Suprapubic skin (tissue), 4 donors: Measurements from ENCODE around the gene DBNDD1. TPM values are rescaled to one million over a fixed set of nuclear protein-coding genes. Genes with fewer than 3 reads are reported as not detected.
"Not testable (repeated sequence)": the region's sequence is repeated elsewhere in the genome, so short reads cannot be mapped to it uniquely, and the experiment has no call there.

ENCODE experiments used
- DNase-seq, 2 donors: peaks; one replicate each; pipeline ENCODE4 v3.0.0-alpha.2; 2019; ENCODE audit warnings: low spot score in 2 of 2
- H3K27ac ChIP-seq: fragments of 200-600 bp; sonication (generic); one replicate; pipeline ENCODE4 v1.5.1; 2019
- H3K27me3 ChIP-seq: fragments of 200-600 bp; sonication (generic); one replicate; pipeline ENCODE4 v1.5.1; 2019
- H3K36me3 ChIP-seq: fragments of 200-600 bp; sonication (generic); one replicate; pipeline ENCODE4 v1.5.1; 2019
- H3K4me1 ChIP-seq: fragments of 200-600 bp; sonication (generic); one replicate; pipeline ENCODE4 v1.5.1; 2019
- H3K4me3 ChIP-seq: fragments of 200-600 bp; sonication (generic); one replicate; pipeline ENCODE4 v1.5.1; 2019; ENCODE audit warnings: mild to moderate bottlenecking
- H3K9me3 ChIP-seq: fragments of 200-600 bp; sonication (generic); one replicate; pipeline ENCODE4 v1.5.1; 2019
- EP300 ChIP-seq: sonication (generic); formaldehyde crosslinking; IDR thresholded peaks from one replicate; pipeline ENCODE4 v1.6.1; 2017; ENCODE audit warnings: antibody characterized with exemption
- POLR2A ChIP-seq, 2 donors: fragments of 450-650 bp; IDR thresholded peaks; one replicate each; pipeline ENCODE4 v1.6.1; 2017; ENCODE audit warnings: antibody characterized with exemption in 2 of 2, mild to moderate bottlenecking in 2 of 2, moderate library complexity in 2 of 2
- POLR2AphosphoS5 ChIP-seq, 3 donors: sonication (generic); formaldehyde crosslinking; IDR thresholded peaks; one replicate each; pipeline ENCODE4 v1.6.1; 2017; ENCODE audit warnings: antibody characterized with exemption in 3 of 3
- WGBS: methylation state at CpG from one replicate; pipeline ENCODE4 v1.1.5; 2018; 5-methylcytosine and 5-hydroxymethylcytosine counted together
- total RNA-seq, 4 donors: library from RNA; depleted of rRNA; stranded (reverse); fragments of >200 nt; gene quantifications; one replicate each; pipeline ENCODE4 v1.1.0, GENCODE V29; 2016
- TF ChIP-seq, protein P1 (sequence below), 2 donors: fragments of 200-600 bp in 1 of 2; fragments of 450-650 bp in 1 of 2; sonication (generic) in 1 of 2; IDR thresholded peaks; one replicate each; pipeline ENCODE4 v1.5.1; 2016 to 2019; ENCODE audit warnings: antibody characterized with exemption in 2 of 2, mild to moderate bottlenecking in 1 of 2, moderate library complexity in 1 of 2

The DBNDD1 gene, protein sequence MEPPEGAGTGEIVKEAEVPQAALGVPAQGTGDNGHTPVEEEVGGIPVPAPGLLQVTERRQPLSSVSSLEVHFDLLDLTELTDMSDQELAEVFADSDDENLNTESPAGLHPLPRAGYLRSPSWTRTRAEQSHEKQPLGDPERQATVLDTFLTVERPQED
- total RNA-seq = 1 to 10 TPM; 1.2 to 7.5 (median 4.5) TPM

DNA sequence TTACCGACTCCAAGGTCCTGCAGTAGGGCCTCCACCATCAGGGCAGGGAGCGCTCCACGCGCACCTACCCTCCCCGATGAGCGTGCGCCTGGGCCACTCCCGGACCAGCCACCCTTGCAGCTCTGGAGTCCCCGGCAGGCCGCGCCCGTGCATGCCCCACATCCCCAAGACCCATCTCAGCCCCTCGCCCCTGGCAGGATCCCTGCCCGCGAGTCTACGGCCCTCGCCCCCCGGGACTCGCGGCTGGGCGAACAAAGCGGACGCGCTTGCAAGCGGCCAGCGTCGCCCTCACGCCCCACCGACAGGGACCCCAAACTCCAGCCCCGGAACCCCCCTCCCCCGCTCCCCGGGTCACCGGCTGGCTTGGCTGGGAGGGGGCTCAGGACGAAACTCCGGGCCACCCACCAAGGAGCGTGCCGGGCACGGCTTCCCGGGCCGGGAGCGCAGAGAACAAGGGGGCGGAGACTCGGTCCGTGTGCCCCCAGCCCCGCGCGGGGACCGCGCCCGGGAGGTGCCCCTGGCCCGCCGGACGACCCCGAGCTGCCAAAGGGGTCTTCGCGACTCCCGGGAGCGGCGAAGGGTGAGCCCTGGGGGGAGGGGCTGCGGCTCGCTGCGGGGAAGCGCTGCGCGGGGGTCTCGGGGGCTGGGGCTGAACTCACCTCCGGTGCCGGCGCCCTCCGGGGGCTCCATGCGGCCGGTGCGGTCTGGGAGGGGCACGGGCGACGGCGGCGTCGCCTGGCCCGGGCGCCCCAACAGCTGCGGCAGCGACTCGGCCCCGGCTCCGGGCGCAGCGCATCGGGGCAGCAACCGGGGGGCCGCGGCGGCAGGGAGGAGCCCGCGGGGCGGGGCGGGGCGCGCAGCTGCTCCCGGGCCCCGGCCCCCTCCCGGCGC lies at the start of gene DBNDD1:
Gene DBNDD1, minus strand, starts transcription at position 805 of the 891 bp plus-strand sequence. Its CDS starts 115 bp downstream, at position 690.
- WGBS = 3% methylated on average over 25 of the region's 103 CpGs
- Histone ChIP-seq H3K36me3 (no peaks in the 10 kb centered on the region), H3K27me3 (no peaks in the 10 kb centered on the region), H3K9me3 (no peaks in the 10 kb centered on the region), H3K4me3 (peak within 1 kb of the TSS; percentile 81), H3K4me1 (peaks cover 32% of the 10 kb centered on the region), H3K27ac (peak within 1 kb of the TSS; percentile 34)
- no peak for DNase-seq
- TF ChIP-seq, protein P1, sequence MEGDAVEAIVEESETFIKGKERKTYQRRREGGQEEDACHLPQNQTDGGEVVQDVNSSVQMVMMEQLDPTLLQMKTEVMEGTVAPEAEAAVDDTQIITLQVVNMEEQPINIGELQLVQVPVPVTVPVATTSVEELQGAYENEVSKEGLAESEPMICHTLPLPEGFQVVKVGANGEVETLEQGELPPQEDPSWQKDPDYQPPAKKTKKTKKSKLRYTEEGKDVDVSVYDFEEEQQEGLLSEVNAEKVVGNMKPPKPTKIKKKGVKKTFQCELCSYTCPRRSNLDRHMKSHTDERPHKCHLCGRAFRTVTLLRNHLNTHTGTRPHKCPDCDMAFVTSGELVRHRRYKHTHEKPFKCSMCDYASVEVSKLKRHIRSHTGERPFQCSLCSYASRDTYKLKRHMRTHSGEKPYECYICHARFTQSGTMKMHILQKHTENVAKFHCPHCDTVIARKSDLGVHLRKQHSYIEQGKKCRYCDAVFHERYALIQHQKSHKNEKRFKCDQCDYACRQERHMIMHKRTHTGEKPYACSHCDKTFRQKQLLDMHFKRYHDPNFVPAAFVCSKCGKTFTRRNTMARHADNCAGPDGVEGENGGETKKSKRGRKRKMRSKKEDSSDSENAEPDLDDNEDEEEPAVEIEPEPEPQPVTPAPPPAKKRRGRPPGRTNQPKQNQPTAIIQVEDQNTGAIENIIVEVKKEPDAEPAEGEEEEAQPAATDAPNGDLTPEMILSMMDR (IDR thresholded peaks at IDR 0.05) = no peak

DNA sequence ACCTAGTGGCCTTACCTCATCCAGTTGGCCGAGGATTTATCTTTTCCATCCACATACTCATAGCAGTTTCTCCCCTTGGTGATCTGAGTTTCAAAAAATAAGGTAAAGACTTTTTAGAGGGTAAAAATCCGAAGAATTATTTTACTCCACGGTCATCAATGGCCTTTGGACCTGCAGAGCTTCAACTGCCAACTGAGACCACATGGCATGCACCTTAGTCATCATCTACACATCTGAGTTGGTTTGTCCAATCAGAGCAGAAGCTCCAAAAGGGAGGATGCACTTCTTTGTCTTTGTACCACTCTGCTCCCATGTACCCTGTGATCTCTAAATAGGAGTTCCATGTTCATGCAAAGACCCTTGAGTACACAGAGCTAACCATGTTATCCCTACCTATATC lies 42.2 kb upstream of the DBNDD1 start:
- no peak overlapping the region for H3K27ac ChIP-seq
- no peak for DNase-seq
- H3K36me3 ChIP-seq = no peaks in the 10 kb centered on the region
- 89% methylated on average over 3 of the region's 3 CpGs for WGBS
- H3K4me1 ChIP-seq = no peaks in the 10 kb centered on the region
- H3K9me3 ChIP-seq = no peaks in the 10 kb centered on the region
- TF ChIP-seq POLR2AphosphoS5 (IDR thresholded peaks at IDR 0.05) = no peak
- TF ChIP-seq, protein P1 (IDR thresholded peaks at IDR 0.05) = no peak
- TF ChIP-seq EP300 = no peak
- no peak for TF ChIP-seq POLR2A (IDR thresholded peaks at IDR 0.05)
- no peaks in the 10 kb centered on the region for H3K27me3 ChIP-seq
- H3K4me3 ChIP-seq = no peak overlapping the region

DNA sequence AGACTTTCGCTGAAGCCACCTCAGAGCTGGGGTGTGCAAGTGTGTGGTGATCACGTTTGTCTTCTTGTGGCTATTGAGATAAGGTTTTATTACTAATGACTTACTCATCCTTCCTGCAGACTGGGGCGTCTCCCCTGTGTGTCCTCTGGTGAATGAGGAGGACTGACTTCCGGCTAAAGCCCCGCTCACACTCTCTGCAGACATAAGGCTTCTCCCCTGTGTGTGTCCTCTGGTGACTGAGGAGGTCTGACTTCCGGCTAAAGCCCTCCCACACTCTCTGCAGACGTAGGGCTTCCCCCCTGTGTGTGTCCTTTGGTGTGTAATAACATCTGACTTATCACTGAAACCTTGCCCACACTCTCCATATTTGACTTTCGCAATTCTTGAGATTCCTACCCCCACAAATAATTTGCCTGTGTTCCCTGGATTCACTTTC lies 38.5 kb upstream of the DBNDD1 start:
- WGBS = 66% methylated on average over 7 of the region's 8 CpGs
- H3K4me3 ChIP-seq = no peak overlapping the region
- H3K27ac ChIP-seq = no peak overlapping the region
- DNase-seq = peak in 1 of 2 donors; percentile 32
- peaks cover 10% of the 10 kb centered on the region for H3K9me3 ChIP-seq
- TF ChIP-seq EP300 (no peak), POLR2A (IDR thresholded peaks at IDR 0.05) (no peak), POLR2AphosphoS5 (IDR thresholded peaks at IDR 0.05) (no peak)
- TF ChIP-seq, protein P1 (IDR thresholded peaks at IDR 0.05) = no peak
- no peaks in the 10 kb centered on the region for H3K27me3 ChIP-seq
- H3K4me1 ChIP-seq = no peaks in the 10 kb centered on the region
- no peaks in the 10 kb centered on the region for H3K36me3 ChIP-seq

DNA sequence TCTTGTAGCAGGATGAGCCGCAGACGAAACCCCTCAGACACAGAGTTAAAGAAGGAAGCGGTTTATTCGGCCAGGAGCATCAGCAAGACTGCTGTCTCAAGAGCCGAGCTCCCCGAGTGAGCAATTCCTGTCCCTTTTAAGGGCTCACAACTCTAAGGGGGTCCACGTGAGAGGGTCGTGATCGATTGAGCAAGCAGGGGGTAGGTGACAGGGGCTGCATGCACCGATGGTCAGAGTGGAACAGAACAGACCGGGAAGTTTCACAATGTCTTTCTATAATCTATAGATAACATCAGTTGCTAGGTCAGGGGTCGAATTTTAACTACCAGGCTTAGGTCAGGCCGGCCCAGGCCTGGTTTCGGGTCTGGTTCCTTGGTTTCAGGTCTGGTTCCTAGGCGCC lies 37.3 kb upstream of the DBNDD1 start:
- H3K4me3 ChIP-seq, H3K9me3 ChIP-seq, H3K36me3 ChIP-seq, H3K27me3 ChIP-seq, H3K27ac ChIP-seq, H3K4me1 ChIP-seq: not testable (repeated sequence)
- DNase-seq = peak in 1 of 2 donors; percentile 37
- 87% methylated on average over 15 of the region's 15 CpGs for WGBS

DNA sequence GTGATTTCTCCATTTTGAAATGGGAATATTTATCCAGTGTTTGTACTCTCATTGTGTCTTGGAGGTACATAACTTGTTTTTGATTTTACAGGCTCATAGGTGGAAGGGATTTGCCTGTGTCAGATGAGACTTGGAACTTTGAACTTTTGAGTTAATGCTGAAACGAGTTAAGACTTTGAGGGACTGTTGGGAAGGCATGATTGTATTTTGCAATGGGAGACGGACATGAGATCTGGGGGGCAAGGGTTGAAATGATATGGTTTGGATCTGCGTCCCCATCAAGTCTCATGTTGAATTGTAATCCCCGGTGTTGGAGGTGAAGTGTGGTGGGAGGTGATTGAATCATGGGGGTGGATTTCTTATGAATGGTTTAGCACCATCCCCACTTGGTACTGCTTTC lies 36.1 kb upstream of the DBNDD1 start:
- no peaks in the 10 kb centered on the region for H3K27me3 ChIP-seq
- peak in 1 of 2 donors; percentile 7 for DNase-seq
- no peak overlapping the region for H3K27ac ChIP-seq
- H3K9me3 ChIP-seq = peaks cover 10% of the 10 kb centered on the region
- H3K36me3 ChIP-seq = no peaks in the 10 kb centered on the region
- no peak overlapping the region for H3K4me3 ChIP-seq
- H3K4me1 ChIP-seq = no peaks in the 10 kb centered on the region
- 82% methylated on average over 4 of the region's 4 CpGs for WGBS
- TF ChIP-seq EP300 (no peak), POLR2A (IDR thresholded peaks at IDR 0.05) (no peak), POLR2AphosphoS5 (IDR thresholded peaks at IDR 0.05) (no peak)
- TF ChIP-seq, protein P1 (IDR thresholded peaks at IDR 0.05) = no peak
